A549 treated with ZK216348 at 1 μM for 4 hours (cell line): ENCODE data around the gene MSL3. TPM values are rescaled to one million over a fixed set of nuclear protein-coding genes. Genes with fewer than 3 reads are reported as not detected.

Experiments used
- total RNA-seq: library from RNA; stranded (reverse); fragments of 200-300 nt; extraction: Qiagen RNA extraction; gene quantifications from 5 replicates; pipeline ENCODE4 v1.2.3, GENCODE V29; 2022; ENCODE audit warnings: low read depth

Gene MSL3
- total RNA-seq: 20.2 to 34.1 TPM (median 22.7 TPM) in 5 replicates

GRCh38 chrX:11757719-11758399 is at the start of gene MSL3:
TSS of gene MSL3 (plus strand) at chrX:11758237. CDS start at chrX:11758264, 27 bp downstream.

Other genes starting within 250 kb of the MSL3 start
- gene ARHGAP6, start 92.3 kb upstream of the MSL3 start, total RNA-seq: not detected in 5 replicates